HCT116 (cell line): ENCODE data around the gene AFAP1L1.
"Not testable (repeated sequence)": the region's sequence is repeated elsewhere in the genome, so short reads cannot be mapped to it uniquely, and the experiment has no call there.

Experiments
- CTCF ChIP-seq, 3 experiments: fragments of 200-600 bp in 1 of 3; sonication (generic) in 1 of 3; IDR thresholded peaks in 2 of 3; conservative IDR thresholded peaks in 1 of 3; 2 replicates each; pipeline ENCODE4 v1.5.1; 2012 to 2017; ENCODE audit warnings: low read depth in 2 of 3, low read length in 2 of 3, antibody characterized with exemption in 1 of 3, borderline replicate concordance in 1 of 3, control low read depth in 1 of 3, mild to moderate bottlenecking in 1 of 3, mixed read lengths in 1 of 3, mixed run types in 1 of 3, moderate library complexity in 1 of 3; ENCODE audit not compliant: insufficient read depth in 1 of 3
- TF ChIP-seq, protein P1 (sequence below): IDR thresholded peaks from 2 replicates; pipeline ENCODE4 v1.6.1; 2012; ENCODE audit warnings: low read depth

- TF ChIP-seq CTCF (IDR thresholded peaks at IDR 0.05 in 2 of 3, conservative IDR thresholded peaks at IDR 0.05 in 1 of 3; ENCODE audit: borderline replicate concordance in 1 of 3, insufficient read depth in 1 of 3, low read depth in 2 of 3, low read length in 2 of 3) = not testable (repeated sequence)
- TF ChIP-seq, protein P1, sequence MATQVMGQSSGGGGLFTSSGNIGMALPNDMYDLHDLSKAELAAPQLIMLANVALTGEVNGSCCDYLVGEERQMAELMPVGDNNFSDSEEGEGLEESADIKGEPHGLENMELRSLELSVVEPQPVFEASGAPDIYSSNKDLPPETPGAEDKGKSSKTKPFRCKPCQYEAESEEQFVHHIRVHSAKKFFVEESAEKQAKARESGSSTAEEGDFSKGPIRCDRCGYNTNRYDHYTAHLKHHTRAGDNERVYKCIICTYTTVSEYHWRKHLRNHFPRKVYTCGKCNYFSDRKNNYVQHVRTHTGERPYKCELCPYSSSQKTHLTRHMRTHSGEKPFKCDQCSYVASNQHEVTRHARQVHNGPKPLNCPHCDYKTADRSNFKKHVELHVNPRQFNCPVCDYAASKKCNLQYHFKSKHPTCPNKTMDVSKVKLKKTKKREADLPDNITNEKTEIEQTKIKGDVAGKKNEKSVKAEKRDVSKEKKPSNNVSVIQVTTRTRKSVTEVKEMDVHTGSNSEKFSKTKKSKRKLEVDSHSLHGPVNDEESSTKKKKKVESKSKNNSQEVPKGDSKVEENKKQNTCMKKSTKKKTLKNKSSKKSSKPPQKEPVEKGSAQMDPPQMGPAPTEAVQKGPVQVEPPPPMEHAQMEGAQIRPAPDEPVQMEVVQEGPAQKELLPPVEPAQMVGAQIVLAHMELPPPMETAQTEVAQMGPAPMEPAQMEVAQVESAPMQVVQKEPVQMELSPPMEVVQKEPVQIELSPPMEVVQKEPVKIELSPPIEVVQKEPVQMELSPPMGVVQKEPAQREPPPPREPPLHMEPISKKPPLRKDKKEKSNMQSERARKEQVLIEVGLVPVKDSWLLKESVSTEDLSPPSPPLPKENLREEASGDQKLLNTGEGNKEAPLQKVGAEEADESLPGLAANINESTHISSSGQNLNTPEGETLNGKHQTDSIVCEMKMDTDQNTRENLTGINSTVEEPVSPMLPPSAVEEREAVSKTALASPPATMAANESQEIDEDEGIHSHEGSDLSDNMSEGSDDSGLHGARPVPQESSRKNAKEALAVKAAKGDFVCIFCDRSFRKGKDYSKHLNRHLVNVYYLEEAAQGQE = not testable (repeated sequence)
Measured at GRCh38 chr5:149272781-149273180, 1.1 kb downstream of the AFAP1L1 start.
